HL-60 (cell line): ENCODE data around the gene PLA2G4B.

Experiments
- DNase-seq, 2 experiments: peaks; one replicate each; pipeline ENCODE4 v3.0.0-alpha.2; 2010 to 2020; ENCODE audit warnings: low read depth in 1 of 2, low spot score in 1 of 2
- H3K27ac ChIP-seq: fragments of 250-450 bp; sonication (Bioruptor Pico); replicated peaks from 2 replicates; pipeline ENCODE4 v1.5.1; 2020; ENCODE audit warnings: mild to moderate bottlenecking, moderate library complexity
- H3K27me3 ChIP-seq: fragments of 250-450 bp; sonication (Bioruptor Pico); 2 replicates; pipeline ENCODE4 v1.5.1; 2021; ENCODE audit warnings: mild to moderate bottlenecking, moderate library complexity; ENCODE audit not compliant: insufficient read depth, poor library complexity, severe bottlenecking
- H3K4me3 ChIP-seq: replicated peaks from 2 replicates; pipeline ENCODE4 v1.5.1; 2011; ENCODE audit warnings: mild to moderate bottlenecking, control low read depth, low read length; ENCODE audit not compliant: insufficient read depth
- GABPA ChIP-seq: IDR thresholded peaks from 2 replicates; pipeline ENCODE4 v1.6.1; 2012; ENCODE audit warnings: low read depth
- POLR2AphosphoS5 ChIP-seq: IDR thresholded peaks from 2 replicates; pipeline ENCODE4 v1.6.1; 2012; ENCODE audit warnings: low read depth
- SPI1 ChIP-seq: IDR thresholded peaks from 2 replicates; pipeline ENCODE4 v1.6.1; 2012; ENCODE audit warnings: low read depth, mild to moderate bottlenecking, borderline replicate concordance
- TF ChIP-seq, protein P1 (sequence below): IDR thresholded peaks from one replicate; pipeline ENCODE4 v1.5.1; 2011; ENCODE audit warnings: low read length, control low read depth, inconsistent platforms; ENCODE audit not compliant: insufficient read depth
- TF ChIP-seq, protein P2 (sequence below): IDR thresholded peaks from 2 replicates; pipeline ENCODE4 v1.6.1; 2012; ENCODE audit warnings: low read depth; ENCODE audit not compliant: insufficient replicate concordance

The PLA2G4B gene

DNA sequence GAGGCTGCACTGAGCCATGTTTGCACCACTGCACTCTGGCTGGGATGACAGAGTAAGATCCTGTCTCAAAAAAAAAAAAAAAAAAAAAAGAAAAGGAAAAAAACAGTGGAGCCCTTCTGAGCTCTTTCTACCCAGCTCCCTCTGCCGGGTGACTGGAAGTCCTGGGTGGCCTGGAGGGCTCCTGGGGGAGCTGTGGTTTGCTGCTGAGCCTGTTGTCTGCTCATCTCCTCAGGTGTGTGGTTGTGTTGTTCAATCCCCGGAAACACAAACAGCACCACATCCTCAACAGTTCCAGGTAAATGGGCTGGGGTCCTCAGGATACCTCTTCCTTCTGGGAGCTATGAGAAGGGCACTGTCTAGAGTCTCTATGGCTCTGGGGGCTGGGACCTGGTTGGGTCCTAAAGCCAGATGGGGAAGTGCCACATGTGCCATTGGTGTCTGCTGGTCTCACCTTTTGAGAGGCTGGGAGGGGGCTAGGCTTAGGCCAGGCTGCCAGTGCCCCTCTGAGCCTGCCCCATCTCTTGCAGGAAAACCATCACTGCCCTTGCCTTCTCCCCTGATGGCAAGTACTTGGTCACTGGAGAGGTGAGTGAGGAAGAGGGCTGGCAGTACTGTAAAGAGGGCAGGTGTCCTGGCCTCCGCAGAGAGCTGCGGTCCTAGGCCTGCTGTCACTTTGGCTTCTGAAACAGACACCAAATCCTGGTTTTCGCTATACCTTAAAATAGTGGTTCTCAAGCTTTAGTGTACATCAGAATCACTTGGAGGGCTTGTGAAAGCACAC, 27.8 kb upstream of the PLA2G4B start:
- Histone ChIP-seq H3K4me3 (no peak overlapping the region), H3K27me3 (no peaks in the 10 kb centered on the region), H3K27ac (no peak overlapping the region)
- TF ChIP-seq, protein P1, sequence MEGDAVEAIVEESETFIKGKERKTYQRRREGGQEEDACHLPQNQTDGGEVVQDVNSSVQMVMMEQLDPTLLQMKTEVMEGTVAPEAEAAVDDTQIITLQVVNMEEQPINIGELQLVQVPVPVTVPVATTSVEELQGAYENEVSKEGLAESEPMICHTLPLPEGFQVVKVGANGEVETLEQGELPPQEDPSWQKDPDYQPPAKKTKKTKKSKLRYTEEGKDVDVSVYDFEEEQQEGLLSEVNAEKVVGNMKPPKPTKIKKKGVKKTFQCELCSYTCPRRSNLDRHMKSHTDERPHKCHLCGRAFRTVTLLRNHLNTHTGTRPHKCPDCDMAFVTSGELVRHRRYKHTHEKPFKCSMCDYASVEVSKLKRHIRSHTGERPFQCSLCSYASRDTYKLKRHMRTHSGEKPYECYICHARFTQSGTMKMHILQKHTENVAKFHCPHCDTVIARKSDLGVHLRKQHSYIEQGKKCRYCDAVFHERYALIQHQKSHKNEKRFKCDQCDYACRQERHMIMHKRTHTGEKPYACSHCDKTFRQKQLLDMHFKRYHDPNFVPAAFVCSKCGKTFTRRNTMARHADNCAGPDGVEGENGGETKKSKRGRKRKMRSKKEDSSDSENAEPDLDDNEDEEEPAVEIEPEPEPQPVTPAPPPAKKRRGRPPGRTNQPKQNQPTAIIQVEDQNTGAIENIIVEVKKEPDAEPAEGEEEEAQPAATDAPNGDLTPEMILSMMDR = no peak
- TF ChIP-seq SPI1 = no peak
- TF ChIP-seq, protein P2, sequence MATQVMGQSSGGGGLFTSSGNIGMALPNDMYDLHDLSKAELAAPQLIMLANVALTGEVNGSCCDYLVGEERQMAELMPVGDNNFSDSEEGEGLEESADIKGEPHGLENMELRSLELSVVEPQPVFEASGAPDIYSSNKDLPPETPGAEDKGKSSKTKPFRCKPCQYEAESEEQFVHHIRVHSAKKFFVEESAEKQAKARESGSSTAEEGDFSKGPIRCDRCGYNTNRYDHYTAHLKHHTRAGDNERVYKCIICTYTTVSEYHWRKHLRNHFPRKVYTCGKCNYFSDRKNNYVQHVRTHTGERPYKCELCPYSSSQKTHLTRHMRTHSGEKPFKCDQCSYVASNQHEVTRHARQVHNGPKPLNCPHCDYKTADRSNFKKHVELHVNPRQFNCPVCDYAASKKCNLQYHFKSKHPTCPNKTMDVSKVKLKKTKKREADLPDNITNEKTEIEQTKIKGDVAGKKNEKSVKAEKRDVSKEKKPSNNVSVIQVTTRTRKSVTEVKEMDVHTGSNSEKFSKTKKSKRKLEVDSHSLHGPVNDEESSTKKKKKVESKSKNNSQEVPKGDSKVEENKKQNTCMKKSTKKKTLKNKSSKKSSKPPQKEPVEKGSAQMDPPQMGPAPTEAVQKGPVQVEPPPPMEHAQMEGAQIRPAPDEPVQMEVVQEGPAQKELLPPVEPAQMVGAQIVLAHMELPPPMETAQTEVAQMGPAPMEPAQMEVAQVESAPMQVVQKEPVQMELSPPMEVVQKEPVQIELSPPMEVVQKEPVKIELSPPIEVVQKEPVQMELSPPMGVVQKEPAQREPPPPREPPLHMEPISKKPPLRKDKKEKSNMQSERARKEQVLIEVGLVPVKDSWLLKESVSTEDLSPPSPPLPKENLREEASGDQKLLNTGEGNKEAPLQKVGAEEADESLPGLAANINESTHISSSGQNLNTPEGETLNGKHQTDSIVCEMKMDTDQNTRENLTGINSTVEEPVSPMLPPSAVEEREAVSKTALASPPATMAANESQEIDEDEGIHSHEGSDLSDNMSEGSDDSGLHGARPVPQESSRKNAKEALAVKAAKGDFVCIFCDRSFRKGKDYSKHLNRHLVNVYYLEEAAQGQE = no peak
- TF ChIP-seq POLR2AphosphoS5 = no peak
- TF ChIP-seq GABPA = no peak
- DNase-seq = no peak

DNA sequence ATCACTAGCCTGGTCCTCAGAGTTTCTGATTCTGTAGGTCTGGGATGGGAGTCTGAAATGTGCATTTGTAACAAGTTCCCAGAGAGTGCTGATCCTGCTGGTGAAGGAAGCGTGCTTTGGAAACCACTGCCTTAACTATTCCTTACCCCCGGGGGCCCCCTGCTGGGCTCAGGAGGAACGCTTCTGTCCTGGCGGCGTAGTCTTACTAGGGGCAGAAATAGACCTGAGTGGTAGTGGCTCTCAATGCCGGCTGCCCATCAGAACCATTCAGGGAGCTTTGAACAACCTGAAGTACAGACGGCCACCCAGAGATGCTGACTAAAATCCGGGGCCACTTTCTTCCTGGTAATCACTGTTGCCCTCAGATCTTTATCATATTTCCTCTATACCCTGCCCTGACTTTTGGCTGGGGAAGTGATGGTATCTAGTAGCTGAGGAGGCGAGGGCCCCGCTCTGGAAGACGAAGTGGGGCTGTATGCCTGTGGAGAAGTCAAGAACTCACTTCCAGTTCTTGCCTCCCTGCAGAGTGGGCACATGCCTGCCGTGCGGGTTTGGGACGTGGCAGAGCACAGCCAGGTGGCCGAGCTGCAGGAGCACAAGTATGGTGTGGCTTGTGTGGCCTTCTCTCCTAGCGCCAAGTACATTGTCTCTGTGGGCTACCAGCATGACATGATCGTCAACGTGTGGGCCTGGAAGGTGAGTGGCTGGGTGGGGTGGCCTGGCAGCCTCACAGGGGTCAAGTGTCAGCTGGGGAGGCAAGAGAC, 27.0 kb upstream of the PLA2G4B start:
- no peak overlapping the region for H3K27ac ChIP-seq
- H3K27me3 ChIP-seq = no peaks in the 10 kb centered on the region
- H3K4me3 ChIP-seq = no peak overlapping the region
- peak; percentile 41 to 84 for DNase-seq
- TF ChIP-seq, protein P1 = peak; percentile 83
- TF ChIP-seq POLR2AphosphoS5 = no peak
- TF ChIP-seq, protein P2 = no peak

- H3K27ac ChIP-seq = no peak overlapping the region
- H3K27me3 ChIP-seq = no peaks in the 10 kb centered on the region
- TF ChIP-seq POLR2AphosphoS5 = no peak
- TF ChIP-seq, protein P1 = no peak
- TF ChIP-seq SPI1 = no peak
- TF ChIP-seq, protein P2 = no peak
- TF ChIP-seq GABPA = no peak
- H3K4me3 ChIP-seq = no peak overlapping the region
- no peak for DNase-seq
Observed at GRCh38 chr15:41812820-41813375, 25.7 kb upstream of the PLA2G4B start.
